Ishikawa (cell line): ENCODE measurements around the gene RPGR.

ENCODE experiments used
- CEBPB ChIP-seq: IDR thresholded peaks from 2 replicates; pipeline ENCODE4 v1.6.1; 2012
- EGR1 ChIP-seq: IDR thresholded peaks from 2 replicates; pipeline ENCODE4 v1.6.1; 2012
- EP300 ChIP-seq: IDR thresholded peaks from 2 replicates; pipeline ENCODE4 v1.6.1; 2012; ENCODE audit warnings: borderline replicate concordance
- FOXM1 ChIP-seq: IDR thresholded peaks from 2 replicates; pipeline ENCODE4 v1.6.1; 2012; ENCODE audit warnings: low read depth, borderline replicate concordance
- TEAD4 ChIP-seq: IDR thresholded peaks from 2 replicates; pipeline ENCODE4 v1.6.1; 2012
- TF ChIP-seq, protein P1 (sequence below): IDR thresholded peaks from 2 replicates; pipeline ENCODE4 v1.6.1; 2012

DNA sequence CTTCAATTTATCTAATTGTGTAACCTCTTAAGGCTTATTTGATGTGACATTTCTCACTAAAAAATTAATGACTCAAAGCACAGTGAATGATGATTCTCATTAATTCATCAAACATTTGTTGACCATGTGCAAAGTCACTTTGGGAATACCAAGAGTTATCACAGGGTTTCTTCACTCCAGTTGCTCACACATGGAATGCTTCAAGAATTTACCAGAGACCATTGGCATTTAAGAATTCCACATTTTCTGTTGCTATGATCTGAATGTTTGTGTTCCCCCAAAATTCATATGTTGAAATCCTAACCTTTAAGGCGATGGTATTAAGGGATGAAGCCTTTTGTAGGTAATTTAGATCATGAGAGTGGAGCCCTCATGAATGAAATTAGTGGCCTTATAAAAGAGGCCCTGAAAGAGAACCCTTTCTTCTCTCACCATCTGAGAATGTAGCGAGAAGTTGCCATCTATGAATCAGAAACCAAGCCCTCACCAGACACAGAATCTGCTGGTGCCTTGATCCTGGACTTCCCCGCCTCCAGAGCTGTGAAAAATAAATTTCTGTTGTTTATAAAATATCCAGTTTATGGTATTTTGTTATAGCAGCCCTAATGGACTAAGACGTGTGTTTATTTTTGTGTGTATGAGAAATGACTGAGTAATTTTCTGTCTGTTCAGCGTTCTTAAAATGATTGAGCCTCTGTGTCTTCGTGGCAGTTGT is 90.3 kb downstream of the RPGR start:
- TF ChIP-seq EGR1, result no peak
- TF ChIP-seq FOXM1, result no peak
- no peak for TF ChIP-seq EP300
- no peak for TF ChIP-seq TEAD4
- TF ChIP-seq, protein P1, sequence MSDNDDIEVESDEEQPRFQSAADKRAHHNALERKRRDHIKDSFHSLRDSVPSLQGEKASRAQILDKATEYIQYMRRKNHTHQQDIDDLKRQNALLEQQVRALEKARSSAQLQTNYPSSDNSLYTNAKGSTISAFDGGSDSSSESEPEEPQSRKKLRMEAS, result no peak
- TF ChIP-seq CEBPB, result no peak
